ENCODE data around the gene DRD2.

DNA sequence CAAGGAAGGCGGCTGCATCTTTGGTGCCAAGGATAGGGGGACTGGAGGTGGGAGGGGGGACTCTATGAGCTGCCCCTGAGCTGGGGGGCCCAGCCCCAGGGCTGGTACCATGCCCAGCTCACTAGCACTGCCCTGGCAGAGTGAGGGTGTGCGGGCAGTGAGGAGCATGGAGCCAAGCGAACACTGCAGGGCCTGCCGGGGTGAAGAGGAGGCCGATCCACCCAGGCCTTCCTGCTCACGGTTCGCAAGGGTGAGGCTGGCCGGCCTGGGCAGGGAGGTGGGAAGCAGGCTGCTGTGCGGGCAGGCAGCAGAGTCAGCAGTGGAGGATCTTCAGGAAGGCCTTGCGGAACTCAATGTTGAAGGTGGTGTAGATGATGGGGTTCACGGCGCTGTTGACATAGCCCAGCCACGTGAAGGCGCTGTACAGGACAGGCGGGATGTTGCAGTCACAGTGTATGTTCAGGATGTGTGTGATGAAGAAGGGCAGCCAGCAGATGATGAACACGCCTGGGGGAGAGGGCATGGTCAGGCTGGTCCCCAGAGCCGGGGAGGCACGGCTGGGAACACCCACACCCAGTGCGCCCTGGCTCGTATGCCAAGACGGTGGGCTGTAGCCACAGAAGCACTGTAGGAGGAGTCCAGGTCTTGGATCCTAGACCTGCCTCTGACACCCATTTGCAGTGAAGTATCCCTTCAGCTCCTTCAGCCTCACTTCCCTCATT is 64.6 kb downstream of the DRD2 start:
- no peak for TF ChIP-seq TAF1 (CRISPR knock-in tag; IDR thresholded peaks at IDR 0.05)
- TF ChIP-seq, protein P1, sequence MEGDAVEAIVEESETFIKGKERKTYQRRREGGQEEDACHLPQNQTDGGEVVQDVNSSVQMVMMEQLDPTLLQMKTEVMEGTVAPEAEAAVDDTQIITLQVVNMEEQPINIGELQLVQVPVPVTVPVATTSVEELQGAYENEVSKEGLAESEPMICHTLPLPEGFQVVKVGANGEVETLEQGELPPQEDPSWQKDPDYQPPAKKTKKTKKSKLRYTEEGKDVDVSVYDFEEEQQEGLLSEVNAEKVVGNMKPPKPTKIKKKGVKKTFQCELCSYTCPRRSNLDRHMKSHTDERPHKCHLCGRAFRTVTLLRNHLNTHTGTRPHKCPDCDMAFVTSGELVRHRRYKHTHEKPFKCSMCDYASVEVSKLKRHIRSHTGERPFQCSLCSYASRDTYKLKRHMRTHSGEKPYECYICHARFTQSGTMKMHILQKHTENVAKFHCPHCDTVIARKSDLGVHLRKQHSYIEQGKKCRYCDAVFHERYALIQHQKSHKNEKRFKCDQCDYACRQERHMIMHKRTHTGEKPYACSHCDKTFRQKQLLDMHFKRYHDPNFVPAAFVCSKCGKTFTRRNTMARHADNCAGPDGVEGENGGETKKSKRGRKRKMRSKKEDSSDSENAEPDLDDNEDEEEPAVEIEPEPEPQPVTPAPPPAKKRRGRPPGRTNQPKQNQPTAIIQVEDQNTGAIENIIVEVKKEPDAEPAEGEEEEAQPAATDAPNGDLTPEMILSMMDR (CRISPR knock-in tag; IDR thresholded peaks at IDR 0.05), result no peak
- TF ChIP-seq YY1 (IDR thresholded peaks at IDR 0.05; ENCODE audit: insufficient read depth, insufficient replicate concordance, low read depth, low read length), result no peak
- TF ChIP-seq, protein P2, sequence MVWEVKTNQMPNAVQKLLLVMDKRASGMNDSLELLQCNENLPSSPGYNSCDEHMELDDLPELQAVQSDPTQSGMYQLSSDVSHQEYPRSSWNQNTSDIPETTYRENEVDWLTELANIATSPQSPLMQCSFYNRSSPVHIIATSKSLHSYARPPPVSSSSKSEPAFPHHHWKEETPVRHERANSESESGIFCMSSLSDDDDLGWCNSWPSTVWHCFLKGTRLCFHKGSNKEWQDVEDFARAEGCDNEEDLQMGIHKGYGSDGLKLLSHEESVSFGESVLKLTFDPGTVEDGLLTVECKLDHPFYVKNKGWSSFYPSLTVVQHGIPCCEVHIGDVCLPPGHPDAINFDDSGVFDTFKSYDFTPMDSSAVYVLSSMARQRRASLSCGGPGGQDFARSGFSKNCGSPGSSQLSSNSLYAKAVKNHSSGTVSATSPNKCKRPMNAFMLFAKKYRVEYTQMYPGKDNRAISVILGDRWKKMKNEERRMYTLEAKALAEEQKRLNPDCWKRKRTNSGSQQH (CRISPR knock-in tag; IDR thresholded peaks at IDR 0.05; ENCODE audit: low read depth), result no peak
- no peak for TF ChIP-seq ATF7 (IDR thresholded peaks at IDR 0.05)
- no peak for TF ChIP-seq ATF7 (CRISPR knock-in tag; IDR thresholded peaks at IDR 0.05)
- TF ChIP-seq ZFP36 (IDR thresholded peaks at IDR 0.05; ENCODE audit: borderline replicate concordance, low read depth, low read length, partially characterized antibody), result no peak
